ENCODE measurements around the gene TEX36. TPM values are rescaled to one million over a fixed set of nuclear protein-coding genes. Genes with fewer than 3 reads are reported as not detected.
"Not testable (repeated sequence)": the region's sequence is repeated elsewhere in the genome, so short reads cannot be mapped to it uniquely, and the experiment has no call there.

TEX36 gene, protein sequence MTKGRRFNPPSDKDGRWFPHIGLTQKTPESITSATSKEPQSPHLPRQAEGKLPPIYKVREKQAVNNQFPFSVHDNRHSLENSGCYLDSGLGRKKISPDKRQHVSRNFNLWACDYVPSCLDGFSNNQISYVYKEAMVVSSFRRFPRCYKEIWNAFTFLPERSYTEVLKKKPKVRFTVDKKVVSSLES
- total RNA-seq (2014; rRNA removed; shearing (Covaris generic)) = not detected in 2 replicates

GRCh38 chr10:125683063-125683462 lies at the start of gene TEX36:
TSS of gene TEX36 (minus strand) at chr10:125683163. CDS start at chr10:125682989, 174 bp downstream.
- DNase-seq (ENCODE audit: low spot score) = no peak
- in situ Hi-C loops (cut with HindIII; ENCODE audit: low sequenced_read_pairs) = no loop called here

- DNase-seq (ENCODE audit: low spot score) = no peak
- in situ Hi-C loops (cut with HindIII; ENCODE audit: low sequenced_read_pairs) = no loop called here
Observed at GRCh38 chr10:125727436-125727835, 44.5 kb upstream of the TEX36 start.

DNA sequence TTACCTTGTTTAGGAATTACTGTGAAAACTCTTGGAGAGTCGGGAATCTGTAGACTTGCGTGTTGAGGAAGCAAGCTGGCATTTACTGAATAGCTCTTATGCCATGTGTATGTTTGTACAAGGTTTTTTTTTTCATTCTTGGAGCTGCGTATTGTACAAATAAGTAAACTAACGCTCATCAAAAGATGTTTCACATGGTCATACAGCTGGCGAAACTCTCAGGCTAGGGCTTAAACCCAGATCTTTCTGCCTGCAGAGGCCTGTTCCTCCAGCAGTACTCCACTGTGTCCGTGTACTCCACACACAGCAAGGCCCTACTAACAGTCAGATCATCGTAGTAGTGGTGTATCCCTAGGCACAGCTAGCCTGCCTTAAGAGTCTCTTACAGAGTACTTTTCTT lies 44.0 kb upstream of the TEX36 start:
- DNase-seq (ENCODE audit: low spot score) = no peak
- in situ Hi-C loops (cut with HindIII; ENCODE audit: low sequenced_read_pairs) = no loop called here

GRCh38 chr10:125722811-125723210 lies 39.8 kb upstream of the TEX36 start:
- DNase-seq (ENCODE audit: low spot score) = no peak
- in situ Hi-C loops (cut with HindIII; ENCODE audit: low sequenced_read_pairs) = no loop called here

DNA sequence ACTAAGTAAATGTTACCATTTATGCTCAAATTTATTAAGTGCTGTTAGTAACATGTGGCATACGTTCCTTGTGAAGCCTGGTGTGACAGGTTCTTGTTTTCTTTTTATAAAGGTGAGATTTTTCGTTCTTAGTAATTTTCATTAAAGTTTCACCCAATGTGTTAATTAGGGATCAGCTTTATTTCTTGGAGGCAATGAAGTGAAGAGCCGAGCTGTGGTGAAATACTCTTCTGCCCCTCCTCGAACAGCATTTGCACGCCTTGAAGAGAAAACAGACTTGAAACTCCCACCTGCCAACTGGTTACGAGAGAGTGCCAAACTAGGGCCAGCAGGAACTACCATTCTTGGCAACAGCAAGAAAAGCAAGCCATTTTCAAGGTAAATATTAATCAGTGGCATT lies 38.1 kb upstream of the TEX36 start:
- in situ Hi-C loops (cut with HindIII; ENCODE audit: low sequenced_read_pairs) = no loop called here
- DNase-seq (ENCODE audit: low spot score) = no peak

DNA sequence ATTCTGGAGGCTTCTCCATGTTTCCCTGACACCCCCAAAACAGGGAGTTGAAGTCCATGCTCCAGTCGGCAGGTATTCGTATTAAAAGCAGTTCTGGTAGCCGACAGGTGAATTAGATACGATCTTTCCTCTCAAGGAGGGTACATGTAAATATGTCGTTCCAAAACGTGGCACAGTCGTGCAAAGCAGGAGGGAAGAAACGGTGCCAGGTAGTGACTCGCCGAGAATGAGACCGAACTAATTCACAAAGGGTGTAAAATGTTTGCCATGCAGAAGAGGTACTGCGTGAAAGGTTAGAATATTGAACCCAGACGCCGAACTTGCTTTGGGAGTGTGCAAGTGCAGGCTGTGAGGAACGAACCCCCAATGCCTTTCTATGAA lies 37.0 kb upstream of the TEX36 start:
- DNase-seq (ENCODE audit: low spot score) = no peak
- in situ Hi-C loops (cut with HindIII; ENCODE audit: low sequenced_read_pairs) = no loop called here

GRCh38 chr10:125719173-125720001 lies 36.4 kb upstream of the TEX36 start, which contains the start of gene EDRF1:
TSS of gene EDRF1 (plus strand) at chr10:125719709. CDS start at chr10:125719808, 99 bp downstream.
- in situ Hi-C loops (cut with HindIII; ENCODE audit: low sequenced_read_pairs) = no loop called here

DNA sequence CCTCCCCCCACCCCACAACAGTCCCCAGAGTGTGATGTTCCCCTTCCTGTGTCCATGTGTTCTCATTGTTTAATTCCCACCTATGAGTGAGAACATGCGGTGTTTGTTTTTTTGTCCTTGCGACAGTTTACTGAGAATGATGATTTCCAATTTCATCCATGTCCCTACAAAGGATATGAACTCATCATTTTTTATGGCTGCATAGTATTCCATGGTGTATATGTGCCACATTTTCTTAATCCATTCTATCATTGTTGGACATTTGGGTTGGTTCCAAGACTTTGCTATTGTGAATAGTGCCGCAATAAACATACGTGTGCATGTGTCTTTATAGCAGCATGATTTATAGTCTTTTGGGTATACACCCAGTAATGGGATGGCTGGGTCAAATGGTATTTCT lies 31.8 kb upstream of the TEX36 start:
- in situ Hi-C loops (cut with HindIII; ENCODE audit: low sequenced_read_pairs); DNase-seq (ENCODE audit: low spot score): not testable (repeated sequence)

More at GRCh38 chr10:125719173-125720001, 36.4 kb upstream of the TEX36 start, which contains the start of gene EDRF1:
- DNase-seq (ENCODE audit: low spot score) = peak; percentile 99

DNA sequence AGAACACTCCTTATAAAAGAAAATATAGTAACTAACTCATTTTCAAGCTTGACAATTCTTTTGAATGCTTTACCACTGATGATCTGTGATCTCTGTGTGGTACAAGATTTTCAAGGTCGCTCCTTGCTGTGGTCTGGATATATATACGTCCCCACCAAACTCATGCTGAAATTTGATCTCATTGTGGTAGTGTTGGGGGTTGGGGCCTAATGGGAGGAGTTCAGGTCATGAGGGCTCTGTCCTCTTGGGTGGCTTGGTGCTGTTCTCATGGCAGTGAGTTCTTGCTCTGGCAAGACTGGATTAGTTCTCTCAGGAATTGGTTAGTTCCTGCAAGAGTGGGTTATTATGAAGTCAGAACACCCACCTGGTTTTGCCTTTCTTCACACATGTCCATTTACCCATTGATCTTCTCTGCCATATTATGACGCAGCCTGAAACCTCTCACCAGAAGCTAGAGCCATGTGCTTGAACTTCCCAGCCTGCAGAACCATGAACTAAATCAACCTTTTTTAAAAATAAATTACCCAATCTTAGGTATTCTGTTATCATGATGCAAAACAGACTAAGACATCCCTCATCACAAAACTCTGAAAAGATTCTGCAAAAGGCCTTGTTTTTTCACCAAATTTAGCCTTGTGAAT lies 28.3 kb upstream of the TEX36 start:
- DNase-seq (ENCODE audit: low spot score) = no peak
- in situ Hi-C loops (cut with HindIII; ENCODE audit: low sequenced_read_pairs) = no loop called here

DNA sequence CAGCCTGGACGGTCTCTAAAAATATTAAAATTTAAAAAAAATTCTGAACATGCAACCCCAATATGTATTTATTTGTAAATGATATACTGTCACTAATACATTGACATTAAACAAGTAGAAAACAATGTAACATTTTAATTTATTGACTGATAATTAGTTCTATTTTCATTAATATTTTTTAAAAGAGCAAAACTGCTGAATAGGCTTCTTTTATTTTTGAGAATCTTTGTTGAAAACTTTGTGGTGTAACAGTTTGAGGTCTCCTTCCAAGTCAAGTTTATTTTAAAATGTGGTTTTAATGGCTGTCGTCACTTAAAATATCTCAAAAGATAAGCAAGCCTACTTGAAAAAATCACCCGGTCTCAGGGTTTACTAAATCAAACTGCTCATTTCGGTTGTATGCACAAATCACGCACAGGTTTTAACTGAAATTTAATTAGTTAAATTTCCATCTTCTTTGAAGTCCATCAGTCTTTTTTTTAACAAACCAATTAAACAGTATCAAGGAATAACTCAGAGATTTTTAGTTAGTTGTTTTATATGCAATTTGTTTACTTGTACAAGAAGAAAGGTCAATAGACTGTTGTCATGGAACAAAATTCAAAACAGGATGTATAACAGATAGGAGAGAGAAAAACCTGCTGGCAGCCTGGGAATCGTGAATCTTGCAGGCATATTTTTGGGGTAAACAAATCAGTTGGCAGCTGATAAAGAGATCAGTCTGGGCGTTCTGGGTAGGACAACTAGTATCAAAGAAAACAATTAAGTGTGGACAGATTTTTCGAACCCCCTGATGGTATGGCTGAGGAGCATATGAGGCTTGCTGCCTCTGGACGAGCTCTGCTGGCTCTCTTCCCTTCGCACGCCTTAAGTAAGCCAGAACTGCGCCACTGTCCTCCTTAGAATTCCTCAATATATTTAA lies 26.9 kb upstream of the TEX36 start:
- in situ Hi-C loops (cut with HindIII; ENCODE audit: low sequenced_read_pairs) = no loop called here

DNA sequence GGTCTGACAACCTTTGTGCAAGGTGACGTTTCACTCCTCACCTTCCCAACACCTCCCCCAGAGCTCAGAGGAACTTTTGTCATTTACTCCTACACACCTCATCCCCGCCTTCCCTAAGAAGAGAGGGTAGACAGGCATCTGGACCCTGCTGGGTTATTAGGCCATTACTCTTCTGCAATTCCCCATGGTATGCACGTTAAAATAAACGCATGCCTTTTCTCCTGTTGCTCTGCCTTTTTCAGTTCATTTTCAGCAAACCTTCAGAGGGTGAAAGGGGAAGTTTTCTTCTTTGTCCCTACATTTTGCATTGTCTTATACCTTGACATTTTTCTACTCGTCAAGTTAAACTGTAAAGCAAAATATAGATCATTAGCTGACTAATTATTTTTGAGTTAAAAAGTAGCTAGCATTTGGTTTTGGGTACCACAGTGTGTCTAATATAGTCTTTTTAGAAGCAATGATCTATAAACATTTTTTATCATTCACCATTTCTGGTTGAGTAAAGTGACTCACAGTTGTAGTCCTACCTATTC lies 26.1 kb upstream of the TEX36 start:
- DNase-seq (ENCODE audit: low spot score) = peak; percentile 54
- in situ Hi-C loops (cut with HindIII; ENCODE audit: low sequenced_read_pairs) = no loop called here

More for the DNA sequence above, 26.9 kb upstream of the TEX36 start:
- peak; percentile 39 for DNase-seq (ENCODE audit: low spot score)

DNA sequence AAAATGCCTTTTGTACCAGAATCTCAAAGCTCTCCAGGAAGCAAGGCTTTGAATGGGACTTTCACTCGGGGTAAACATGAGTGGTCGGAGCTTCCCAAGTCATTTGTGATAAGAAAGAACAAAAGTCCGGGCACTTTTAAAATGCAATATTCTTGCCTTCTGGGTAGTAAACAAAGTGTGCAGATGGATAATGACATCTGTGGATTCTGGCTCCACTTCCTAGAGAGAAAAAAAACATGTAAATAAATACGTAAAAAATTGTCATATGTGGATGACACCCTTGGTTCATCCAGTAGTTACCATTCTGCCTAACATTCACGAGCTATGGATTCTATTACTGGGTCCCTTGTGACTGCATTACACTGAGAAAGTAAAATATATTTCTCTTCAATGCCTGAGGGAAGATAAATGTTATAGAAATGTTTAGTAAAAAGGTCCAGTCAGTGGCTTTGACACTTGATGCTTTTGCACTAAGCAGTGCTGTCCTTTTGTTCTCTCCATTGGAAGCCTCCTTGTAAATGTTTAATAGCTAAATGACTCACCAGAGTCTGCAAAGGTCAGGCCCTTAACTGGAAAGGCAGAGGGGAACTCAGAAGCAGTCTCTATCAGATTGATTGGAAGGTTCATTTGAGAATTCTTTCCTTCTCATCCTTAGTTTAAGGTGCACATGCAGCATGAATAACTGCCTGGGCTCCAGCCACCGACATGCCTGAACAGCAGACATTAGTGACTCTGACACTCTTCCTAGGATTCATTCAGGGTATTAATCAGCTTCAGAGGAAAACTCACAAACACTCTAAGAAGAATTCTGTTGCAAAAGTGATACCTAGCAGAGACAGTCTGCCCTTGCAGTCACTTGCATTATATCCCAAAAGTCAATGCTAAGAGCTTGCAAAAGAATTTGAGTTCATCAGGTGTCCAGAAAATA lies 24.8 kb upstream of the TEX36 start:
- peak; percentile 34 for DNase-seq (ENCODE audit: low spot score)
- in situ Hi-C loops (cut with HindIII; ENCODE audit: low sequenced_read_pairs) = no loop called here

GRCh38 chr10:125700355-125700911 lies 17.5 kb upstream of the TEX36 start:
- DNase-seq (ENCODE audit: low spot score) = no peak
- in situ Hi-C loops (cut with HindIII; ENCODE audit: low sequenced_read_pairs) = no loop called here

DNA sequence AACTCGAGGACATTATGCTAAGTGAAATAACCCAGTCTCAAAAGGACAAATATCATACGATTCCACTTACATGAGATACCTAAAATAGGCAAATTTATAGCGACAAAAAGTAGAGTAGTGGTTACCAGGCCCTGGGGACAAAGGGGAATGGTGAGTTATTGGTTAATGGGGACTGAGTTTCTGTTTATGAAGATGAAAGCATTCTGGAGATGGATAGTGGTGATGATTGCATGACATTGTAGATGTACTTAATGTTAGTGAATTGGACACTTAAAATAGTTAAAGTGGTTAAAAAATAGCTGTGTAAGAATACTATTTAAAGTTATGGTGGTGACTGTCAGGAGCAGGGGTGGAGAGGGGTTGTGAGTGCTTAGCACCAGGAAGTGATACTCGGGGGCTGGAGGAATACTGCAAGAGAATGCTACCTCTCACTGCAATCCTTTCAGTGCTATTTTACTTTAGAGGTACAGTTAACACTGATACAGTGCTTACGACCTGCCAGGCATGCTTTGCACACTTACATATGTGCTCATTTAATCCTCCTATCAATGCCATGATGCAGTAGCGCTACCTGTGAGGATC lies 16.7 kb upstream of the TEX36 start:
- in situ Hi-C loops (cut with HindIII; ENCODE audit: low sequenced_read_pairs) = no loop called here
- DNase-seq (ENCODE audit: low spot score) = no peak

GRCh38 chr10:125698481-125698998 lies 15.6 kb upstream of the TEX36 start:
- no peak for DNase-seq (ENCODE audit: low spot score)
- in situ Hi-C loops (cut with HindIII; ENCODE audit: low sequenced_read_pairs) = no loop called here

GRCh38 chr10:125696884-125697283 lies 13.9 kb upstream of the TEX36 start:
- in situ Hi-C loops (cut with HindIII; ENCODE audit: low sequenced_read_pairs); DNase-seq (ENCODE audit: low spot score): not testable (repeated sequence)

DNA sequence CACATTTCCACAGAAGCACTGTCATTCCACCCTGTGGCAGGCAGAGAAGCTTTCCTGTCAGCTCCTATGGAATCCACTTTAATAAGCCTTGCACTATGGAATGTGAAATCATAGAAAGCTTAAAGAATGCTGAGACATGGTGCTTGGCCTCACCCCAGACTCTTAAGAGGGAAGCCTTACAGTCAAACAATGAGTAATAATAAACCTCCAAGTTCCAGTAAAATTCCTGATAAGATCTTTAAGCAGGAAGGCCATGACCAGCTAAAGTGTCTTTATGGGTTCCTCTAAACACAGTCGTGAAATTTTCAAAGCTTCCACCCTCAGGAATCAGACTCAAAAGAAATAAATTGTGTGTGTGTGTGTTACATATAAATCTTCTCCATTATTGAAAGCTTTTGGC lies 11.9 kb upstream of the TEX36 start:
- no peak for DNase-seq (ENCODE audit: low spot score)
- in situ Hi-C loops (cut with HindIII; ENCODE audit: low sequenced_read_pairs) = no loop called here

Data from G401 (cell line).